RWPE1 (cell line): ENCODE data around the gene FLVCR2.

ENCODE experiments used
- CTCF ChIA-PET: fragments of 350-600 bp; sonication (Branson Sonifier 250); formaldehyde crosslinking; extraction: SDS; loops from one replicate; lab custom pipeline; 2021; lab: Yijun Ruan, JAX
- POLR2A ChIA-PET: fragments of 400-600 bp; formaldehyde crosslinking; extraction: SDS; loops from one replicate; lab custom pipeline; 2020; ENCODE audit warnings: antibody characterized with exemption; ENCODE audit not compliant: low non-redundant PET; lab: Yijun Ruan, JAX
- DNase-seq: peaks from one replicate; pipeline ENCODE4 v3.0.0; 2012; ENCODE audit warnings: low spot score
- H3K27ac ChIP-seq: fragments of 450-650 bp; 2 replicates; pipeline ENCODE4 v1.5.1; 2017
- TF ChIP-seq, protein P1 (sequence below): fragments of 450-650 bp; conservative IDR thresholded peaks from 2 replicates; pipeline ENCODE4 v1.5.1; 2017; ENCODE audit warnings: low read depth, mild to moderate bottlenecking

Gene FLVCR2

DNA sequence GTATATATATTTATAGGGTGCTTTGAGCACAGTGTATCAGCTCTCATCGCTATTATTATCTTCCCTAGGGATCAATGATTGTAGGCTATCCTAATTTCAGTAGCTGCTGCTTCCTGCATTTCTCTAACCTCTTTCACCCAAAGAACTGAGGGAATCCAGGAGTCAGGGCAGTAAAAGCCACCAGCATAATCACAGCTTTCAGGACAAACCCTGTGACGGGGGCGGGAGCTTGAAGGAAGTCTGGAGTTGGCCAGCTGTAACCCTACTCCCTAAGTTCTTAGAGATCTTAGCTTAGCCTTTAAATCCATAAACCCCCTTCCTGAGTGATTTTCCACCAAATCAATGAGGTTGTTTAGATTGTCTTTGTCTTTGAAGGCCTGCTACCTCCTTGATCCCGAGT lies 33.7 kb downstream of the FLVCR2 start:
- no peak overlapping the region for H3K27ac ChIP-seq
- CTCF ChIA-PET: interaction anchor here (0.7 kb wide), 1 partner anchor 159 kb away, joined by 3 read pairs; no protein-coding TSS in a partner anchor
- POLR2A ChIA-PET: no interaction called here
- DNase-seq: no peak
- TF ChIP-seq, protein P1, sequence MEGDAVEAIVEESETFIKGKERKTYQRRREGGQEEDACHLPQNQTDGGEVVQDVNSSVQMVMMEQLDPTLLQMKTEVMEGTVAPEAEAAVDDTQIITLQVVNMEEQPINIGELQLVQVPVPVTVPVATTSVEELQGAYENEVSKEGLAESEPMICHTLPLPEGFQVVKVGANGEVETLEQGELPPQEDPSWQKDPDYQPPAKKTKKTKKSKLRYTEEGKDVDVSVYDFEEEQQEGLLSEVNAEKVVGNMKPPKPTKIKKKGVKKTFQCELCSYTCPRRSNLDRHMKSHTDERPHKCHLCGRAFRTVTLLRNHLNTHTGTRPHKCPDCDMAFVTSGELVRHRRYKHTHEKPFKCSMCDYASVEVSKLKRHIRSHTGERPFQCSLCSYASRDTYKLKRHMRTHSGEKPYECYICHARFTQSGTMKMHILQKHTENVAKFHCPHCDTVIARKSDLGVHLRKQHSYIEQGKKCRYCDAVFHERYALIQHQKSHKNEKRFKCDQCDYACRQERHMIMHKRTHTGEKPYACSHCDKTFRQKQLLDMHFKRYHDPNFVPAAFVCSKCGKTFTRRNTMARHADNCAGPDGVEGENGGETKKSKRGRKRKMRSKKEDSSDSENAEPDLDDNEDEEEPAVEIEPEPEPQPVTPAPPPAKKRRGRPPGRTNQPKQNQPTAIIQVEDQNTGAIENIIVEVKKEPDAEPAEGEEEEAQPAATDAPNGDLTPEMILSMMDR: no peak

DNA sequence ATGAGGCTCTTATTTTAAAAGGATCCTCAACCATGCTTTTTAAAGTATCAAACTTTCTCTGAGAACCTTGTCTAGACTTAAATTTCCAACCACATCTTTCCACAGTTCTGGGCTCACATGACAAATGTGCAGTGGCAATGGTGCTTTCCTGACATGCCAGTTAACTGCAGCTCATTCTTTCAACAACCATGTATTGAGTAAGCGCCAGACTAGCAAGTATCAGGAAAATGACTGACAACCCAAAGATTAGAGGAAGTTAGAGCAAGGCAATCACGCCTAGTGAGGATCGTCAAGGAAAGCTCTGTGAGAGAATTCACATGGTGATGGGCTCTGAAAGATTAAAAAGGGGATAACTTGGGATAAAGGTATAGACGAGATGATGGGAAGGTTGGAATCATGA lies 35.8 kb downstream of the FLVCR2 start:
- DNase-seq: no peak
- ChIA-PET CTCF (no interaction called here), POLR2A (no interaction called here)
- TF ChIP-seq, protein P1: no peak
- no peak overlapping the region for H3K27ac ChIP-seq

DNA sequence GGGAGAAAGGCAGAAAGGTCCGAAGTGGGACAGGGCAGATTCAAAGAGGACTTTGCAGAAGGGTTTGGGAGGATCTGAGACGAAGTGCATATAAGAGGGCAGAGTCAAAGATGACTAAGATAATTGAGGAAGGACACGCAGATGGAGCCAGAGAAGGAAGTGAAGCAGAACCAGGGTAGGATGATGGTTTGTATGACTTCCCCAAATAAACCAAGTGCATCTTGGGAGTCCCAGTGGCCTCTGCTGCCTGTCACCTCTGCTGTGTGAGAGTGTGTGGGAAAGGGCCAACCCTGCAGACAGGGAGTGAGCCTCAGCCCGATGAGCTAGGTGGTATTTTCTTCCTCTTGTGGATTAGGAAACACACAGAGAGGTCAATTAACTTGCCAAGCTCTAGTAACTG lies 36.8 kb downstream of the FLVCR2 start:
- ChIA-PET POLR2A (no interaction called here), CTCF (interaction anchor here (0.6 to 0.7 kb wide), 2 partner anchors 231 to 561 kb away, joined by 3 to 4 read pairs; no protein-coding TSS in a partner anchor)

DNA sequence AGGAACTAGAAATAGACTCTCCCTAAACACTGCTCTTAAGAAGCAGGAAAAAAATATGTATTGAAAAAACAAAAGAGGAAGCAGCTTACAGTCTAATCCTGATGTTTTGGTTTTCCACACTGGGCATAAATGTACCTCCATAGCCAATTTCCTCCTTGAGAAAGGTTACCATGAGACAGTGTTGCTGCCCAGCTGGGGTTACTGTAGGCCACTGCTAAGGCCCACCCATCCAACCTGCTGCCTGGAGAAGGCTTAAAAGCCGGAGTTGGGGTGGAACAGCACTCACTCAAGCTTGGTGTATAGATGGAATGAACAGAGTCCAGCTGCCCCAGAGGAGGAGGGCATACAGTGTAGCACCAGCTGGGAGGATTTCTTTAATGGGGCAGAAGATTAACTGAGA lies 41.1 kb downstream of the FLVCR2 start:
- H3K27ac ChIP-seq: no peak overlapping the region
- CTCF ChIA-PET: no interaction called here
- no peak for DNase-seq
- POLR2A ChIA-PET: no interaction called here
- TF ChIP-seq, protein P1: no peak

More for the DNA sequence above, 36.8 kb downstream of the FLVCR2 start:
- TF ChIP-seq, protein P1: no peak
- no peak for DNase-seq
- no peak overlapping the region for H3K27ac ChIP-seq

DNA sequence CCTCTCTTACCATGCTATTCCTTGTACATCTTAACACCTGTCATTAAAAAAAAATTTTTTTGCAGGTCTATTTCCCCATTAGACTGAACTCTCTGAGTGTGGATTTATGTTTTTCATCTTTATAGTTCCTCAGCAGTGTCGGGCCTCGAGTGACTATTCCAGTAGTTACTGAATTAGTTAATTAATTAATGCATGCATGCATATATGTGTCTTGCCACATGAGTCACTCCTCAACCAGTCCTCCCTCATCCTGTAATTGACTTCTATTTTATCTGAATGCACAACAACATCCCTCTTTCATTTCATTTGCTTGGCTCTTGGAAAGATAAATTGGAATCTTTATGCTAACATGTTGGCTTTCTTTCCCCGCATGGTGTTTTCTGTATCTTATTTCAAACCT lies 46.6 kb downstream of the FLVCR2 start:
- ChIA-PET POLR2A (no interaction called here), CTCF (no interaction called here)
- no peak for DNase-seq
- TF ChIP-seq, protein P1: no peak
- no peak overlapping the region for H3K27ac ChIP-seq

DNA sequence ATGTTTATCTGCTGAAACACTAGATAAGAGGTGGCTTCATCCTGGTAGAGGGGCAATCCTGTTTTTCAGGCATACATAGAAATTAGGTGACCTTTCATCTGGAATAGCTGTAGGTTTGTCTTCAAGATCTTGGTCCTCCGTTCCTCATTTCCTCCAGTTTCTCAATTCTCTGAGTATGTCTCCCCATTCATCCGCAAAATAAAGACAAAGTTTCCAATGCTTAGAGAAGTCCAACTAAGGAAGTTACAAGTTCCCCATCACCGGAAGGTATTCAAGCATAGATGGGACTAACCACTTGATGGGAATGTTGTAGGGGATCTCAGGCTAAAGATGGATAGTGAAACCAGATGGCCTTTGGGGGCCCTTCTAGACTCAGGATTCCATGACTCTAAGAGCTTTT lies 48.0 kb downstream of the FLVCR2 start:
- TF ChIP-seq, protein P1: no peak
- H3K27ac ChIP-seq: no peak overlapping the region
- CTCF ChIA-PET: no interaction called here
- POLR2A ChIA-PET: no interaction called here
- DNase-seq: no peak
